AG04449 (cell line): ENCODE results near the gene SET.

Source experiments
- CTCF ChIA-PET: fragments of 350-600 bp; formaldehyde crosslinking; extraction: SDS; loops from one replicate; lab custom pipeline; 2021; ENCODE audit warnings: antibody characterized with exemption; lab: Yijun Ruan, JAX
- POLR2A ChIA-PET: fragments of 400-600, 350-600 bp; formaldehyde crosslinking; extraction: SDS; loops from one replicate; lab custom pipeline; 2020; ENCODE audit warnings: antibody characterized with exemption, inconsistent platforms; lab: Yijun Ruan, JAX
- DNase-seq: peaks from one replicate; pipeline ENCODE4 v3.0.0-alpha.2; 2010; ENCODE audit warnings: low read depth, low spot score
- H3K4me3 ChIP-seq: 2 replicates; pipeline ENCODE4 v1.5.1; 2011; ENCODE audit warnings: low read depth, mild to moderate bottlenecking, control low read depth, low read length
- TF ChIP-seq, protein P1 (sequence below): IDR thresholded peaks from one replicate; pipeline ENCODE4 v1.5.1; 2011; ENCODE audit warnings: mild to moderate bottlenecking, moderate library complexity, low read length, control low read depth, inconsistent platforms; ENCODE audit not compliant: insufficient read depth; ENCODE audit errors: missing control alignments

Gene SET

GRCh38 chr9:128723866-128724743 lies 35.1 kb downstream of the SET start, which contains the start of gene ZDHHC12:
Gene ZDHHC12 (minus strand): TSS chr9:128724127. CDS start chr9:128724093, 34 bp downstream.
- H3K4me3 ChIP-seq: peak within 1 kb of the TSS; percentile 74
- POLR2A ChIA-PET: no interaction called here
- peak; percentile 37 for DNase-seq
- CTCF ChIA-PET: interaction anchor here (0.7 to 3.2 kb wide), 7 partner anchors 9 to 94 kb away, joined by 3 to 46 read pairs (median 8); partner anchors contain the start of genes ENDOG and PKN3
- TF ChIP-seq, protein P1, sequence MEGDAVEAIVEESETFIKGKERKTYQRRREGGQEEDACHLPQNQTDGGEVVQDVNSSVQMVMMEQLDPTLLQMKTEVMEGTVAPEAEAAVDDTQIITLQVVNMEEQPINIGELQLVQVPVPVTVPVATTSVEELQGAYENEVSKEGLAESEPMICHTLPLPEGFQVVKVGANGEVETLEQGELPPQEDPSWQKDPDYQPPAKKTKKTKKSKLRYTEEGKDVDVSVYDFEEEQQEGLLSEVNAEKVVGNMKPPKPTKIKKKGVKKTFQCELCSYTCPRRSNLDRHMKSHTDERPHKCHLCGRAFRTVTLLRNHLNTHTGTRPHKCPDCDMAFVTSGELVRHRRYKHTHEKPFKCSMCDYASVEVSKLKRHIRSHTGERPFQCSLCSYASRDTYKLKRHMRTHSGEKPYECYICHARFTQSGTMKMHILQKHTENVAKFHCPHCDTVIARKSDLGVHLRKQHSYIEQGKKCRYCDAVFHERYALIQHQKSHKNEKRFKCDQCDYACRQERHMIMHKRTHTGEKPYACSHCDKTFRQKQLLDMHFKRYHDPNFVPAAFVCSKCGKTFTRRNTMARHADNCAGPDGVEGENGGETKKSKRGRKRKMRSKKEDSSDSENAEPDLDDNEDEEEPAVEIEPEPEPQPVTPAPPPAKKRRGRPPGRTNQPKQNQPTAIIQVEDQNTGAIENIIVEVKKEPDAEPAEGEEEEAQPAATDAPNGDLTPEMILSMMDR: no peak

GRCh38 chr9:128724744-128725211 lies 35.8 kb downstream of the SET start:
- H3K4me3 ChIP-seq: peak overlapping the region; percentile 74
- DNase-seq: no peak
- POLR2A ChIA-PET: no interaction called here
- CTCF ChIA-PET: interaction anchor here (1.0 to 3.2 kb wide), 6 partner anchors 9 to 93 kb away, joined by 3 to 46 read pairs (median 8); partner anchors contain the start of genes ENDOG and PKN3
- TF ChIP-seq, protein P1: no peak

DNA sequence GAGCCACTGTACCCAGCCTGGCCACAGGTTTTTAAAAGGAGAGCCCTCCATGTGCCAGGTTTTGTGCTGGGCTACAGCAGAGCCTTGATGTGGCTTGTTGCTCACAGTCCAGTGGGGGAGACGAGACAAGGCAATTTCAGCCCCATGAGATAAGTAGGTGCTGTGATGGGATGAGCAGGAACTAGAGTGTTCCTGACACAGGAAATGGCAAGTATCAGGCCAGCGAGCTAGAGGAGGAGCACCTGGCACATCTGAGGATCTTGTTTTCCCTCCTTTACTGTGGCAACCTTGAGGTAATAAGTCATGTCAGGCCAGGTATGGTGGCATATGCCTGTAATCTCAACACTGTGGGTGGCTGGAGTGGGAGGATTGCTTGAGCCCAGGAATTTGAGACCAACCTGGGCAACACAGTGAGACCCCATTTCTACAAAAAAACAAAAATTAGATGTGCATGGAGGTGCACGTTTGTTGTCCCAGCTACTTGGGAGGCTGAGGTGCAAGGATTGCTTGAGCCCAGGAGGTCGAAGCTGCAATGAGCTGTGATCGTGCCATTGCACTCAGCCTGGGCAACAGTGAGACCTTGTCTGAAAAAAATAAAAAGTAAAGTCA lies 38.7 kb downstream of the SET start:
- TF ChIP-seq, protein P1: no peak
- CTCF ChIA-PET: interaction anchor here (1.0 to 1.9 kb wide), 2 partner anchors 26 to 90 kb away, joined by 4 to 9 read pairs; partner anchors contain the start of genes ENDOG and PKN3

GRCh38 chr9:128728298-128728697 lies 39.3 kb downstream of the SET start:
- H3K4me3 ChIP-seq: no peak overlapping the region
- DNase-seq: no peak
- CTCF ChIA-PET: interaction anchor here (1.0 to 1.9 kb wide), 2 partner anchors 26 to 90 kb away, joined by 4 to 9 read pairs; partner anchors contain the start of genes ENDOG and PKN3
- TF ChIP-seq, protein P1: no peak
- POLR2A ChIA-PET: no interaction called here

More for the DNA sequence above, 38.7 kb downstream of the SET start:
- no peak for DNase-seq
- H3K4me3 ChIP-seq: no peak overlapping the region
- POLR2A ChIA-PET: no interaction called here

- H3K4me3 ChIP-seq: no peak overlapping the region
- no peak for DNase-seq
- POLR2A ChIA-PET: no interaction called here
- CTCF ChIA-PET: interaction anchor here (1.9 kb wide), 1 partner anchor 27 kb away, joined by 9 read pairs; the partner anchor contains the start of gene PKN3
- TF ChIP-seq, protein P1: no peak
Observed at GRCh38 chr9:128729302-128729701, 40.3 kb downstream of the SET start.
